Activated CD4-positive, alpha-beta memory T cell treated with anti-CD3 and anti-CD28 coated beads for 36 hours (primary cell): ENCODE measurements around the gene CCHCR1. TPM values are rescaled to one million over a fixed set of nuclear protein-coding genes. Genes with fewer than 3 reads are reported as not detected.

Experiments used
- CTCF ChIA-PET: fragments of 350-600 bp; sonication (Branson Sonifier 250); formaldehyde crosslinking; loops from one replicate; lab custom pipeline; 2021; ENCODE audit warnings: antibody characterized with exemption, inconsistent platforms; lab: Charles Lee
- POLR2A ChIA-PET: fragments of 350-600 bp; sonication (Branson Sonifier 250); formaldehyde crosslinking; loops from one replicate; lab custom pipeline; 2021; ENCODE audit warnings: antibody characterized with exemption; lab: Charles Lee
- DNase-seq: peaks from one replicate; pipeline ENCODE4 v3.0.0-alpha.2; 2020
- H3K27ac Mint-ChIP-seq: one replicate; pipeline ENCODE4 v1.8.0; 2021; ENCODE audit warnings: mixed read lengths
- H3K27me3 Mint-ChIP-seq: one replicate; pipeline ENCODE4 v1.8.0; 2021; ENCODE audit warnings: mixed read lengths
- H3K36me3 Mint-ChIP-seq: one replicate; pipeline ENCODE4 v1.8.0; 2021; ENCODE audit warnings: mixed read lengths
- H3K4me1 Mint-ChIP-seq: one replicate; pipeline ENCODE4 v1.8.0; 2021; ENCODE audit warnings: low read depth, mixed read lengths
- H3K4me3 Mint-ChIP-seq: one replicate; pipeline ENCODE4 v1.8.0; 2021; ENCODE audit warnings: mild to moderate bottlenecking, mixed read lengths
- H3K9me3 Mint-ChIP-seq: one replicate; pipeline ENCODE4 v1.8.0; 2021; ENCODE audit warnings: mixed read lengths
- intact Hi-C: fragments of 100-400 bp; cut with micrococcal nuclease; formaldehyde crosslinking; loops from one replicate; pipeline ENCODE4 v1.15.1; 2023
- total RNA-seq, 2 experiments: library from RNA; stranded (reverse); gene quantifications; one replicate each; pipeline ENCODE4 v1.2.3, GENCODE V29; 2021

CCHCR1 gene
- total RNA-seq, 2 experiments from 2014 or later, result 44.5 to 50.5 TPM

- no peak overlapping the region for H3K4me3 Mint-ChIP-seq
- intact Hi-C loops, result no loop called here
- CTCF ChIA-PET, result interaction anchor here (0.6 to 2.3 kb wide), 6 partner anchors 12 to 1571 kb away, joined by 3 to 10 read pairs (median 5); no protein-coding TSS in a partner anchor
- H3K36me3 Mint-ChIP-seq, result no peaks in the 10 kb centered on the region
- no peak overlapping the region for H3K27ac Mint-ChIP-seq
- peaks cover 2% of the 10 kb centered on the region for H3K27me3 Mint-ChIP-seq
- no peak for DNase-seq
- H3K9me3 Mint-ChIP-seq, result no peaks in the 10 kb centered on the region
- peaks cover 2% of the 10 kb centered on the region for H3K4me1 Mint-ChIP-seq
- POLR2A ChIA-PET, result no interaction called here
These were observed 31.8 kb downstream of the CCHCR1 start for GRCh38 chr6:31125586-31126363.

GRCh38 chr6:31125162-31125561, 32.4 kb downstream of the CCHCR1 start:
- CTCF ChIA-PET, result interaction anchor here (0.9 to 1.0 kb wide), 2 partner anchors 31 to 209 kb away, joined by 4 read pairs; no protein-coding TSS in a partner anchor
- peaks cover 2% of the 10 kb centered on the region for H3K27me3 Mint-ChIP-seq
- H3K4me3 Mint-ChIP-seq, result no peak overlapping the region
- no peaks in the 10 kb centered on the region for H3K36me3 Mint-ChIP-seq
- H3K9me3 Mint-ChIP-seq, result no peaks in the 10 kb centered on the region
- no peak for DNase-seq
- intact Hi-C loops, result no loop called here
- H3K27ac Mint-ChIP-seq, result no peak overlapping the region
- POLR2A ChIA-PET, result no interaction called here
- H3K4me1 Mint-ChIP-seq, result peaks cover 2% of the 10 kb centered on the region

GRCh38 chr6:31122791-31123706, 34.6 kb downstream of the CCHCR1 start:
- no peak overlapping the region for H3K27ac Mint-ChIP-seq
- no peak overlapping the region for H3K4me3 Mint-ChIP-seq
- H3K27me3 Mint-ChIP-seq, result no peaks in the 10 kb centered on the region
- no peak for DNase-seq
- ChIA-PET CTCF (no interaction called here), POLR2A (no interaction called here)
- no peaks in the 10 kb centered on the region for H3K36me3 Mint-ChIP-seq
- H3K9me3 Mint-ChIP-seq, result no peaks in the 10 kb centered on the region
- intact Hi-C loops, result no loop called here
- H3K4me1 Mint-ChIP-seq, result peaks cover 2% of the 10 kb centered on the region

- CTCF ChIA-PET, result interaction anchor here (0.8 kb wide), 1 partner anchor 42 kb away, joined by 3 read pairs; no protein-coding TSS in a partner anchor
- H3K36me3 Mint-ChIP-seq, result no peaks in the 10 kb centered on the region
- no peaks in the 10 kb centered on the region for H3K27me3 Mint-ChIP-seq
- no peaks in the 10 kb centered on the region for H3K9me3 Mint-ChIP-seq
- POLR2A ChIA-PET, result no interaction called here
- intact Hi-C loops, result no loop called here
- no peak for DNase-seq
- no peaks in the 10 kb centered on the region for H3K4me1 Mint-ChIP-seq
- no peak overlapping the region for H3K4me3 Mint-ChIP-seq
- H3K27ac Mint-ChIP-seq, result no peak overlapping the region
These were observed 36.3 kb downstream of the CCHCR1 start for GRCh38 chr6:31121131-31121790.

- no peak within 1 kb of the TSS for H3K4me3 Mint-ChIP-seq
- H3K4me1 Mint-ChIP-seq, result no peaks in the 10 kb centered on the region
- H3K27me3 Mint-ChIP-seq, result no peaks in the 10 kb centered on the region
- H3K27ac Mint-ChIP-seq, result no peak within 1 kb of the TSS
- H3K36me3 Mint-ChIP-seq, result no peaks in the 10 kb centered on the region
- no peaks in the 10 kb centered on the region for H3K9me3 Mint-ChIP-seq
- no peak for DNase-seq
- intact Hi-C loops, result no loop called here
- POLR2A ChIA-PET, result no interaction called here
- CTCF ChIA-PET, result interaction anchor here (0.8 kb wide), 1 partner anchor 41 kb away, joined by 3 read pairs; no protein-coding TSS in a partner anchor
These were observed 37.3 kb downstream of the CCHCR1 start, which contains the start of gene CDSN for GRCh38 chr6:31120151-31120915. Gene CDSN (minus strand): TSS chr6:31120446. CDS start chr6:31120419, 27 bp downstream.

GRCh38 chr6:31118178-31118577, 39.4 kb downstream of the CCHCR1 start:
- Mint-ChIP-seq H3K4me3 (no peak overlapping the region), H3K4me1 (peaks cover 2% of the 10 kb centered on the region), H3K9me3 (no peaks in the 10 kb centered on the region), H3K27me3 (no peaks in the 10 kb centered on the region), H3K27ac (no peak overlapping the region), H3K36me3 (no peaks in the 10 kb centered on the region)
- DNase-seq, result no peak
- ChIA-PET CTCF (interaction anchor here (1.5 kb wide), 1 partner anchor 11 kb away, joined by 5 read pairs; no protein-coding TSS in a partner anchor), POLR2A (no interaction called here)
- intact Hi-C loops, result no loop called here

GRCh38 chr6:31116661-31117385, 40.8 kb downstream of the CCHCR1 start:
- H3K4me1 Mint-ChIP-seq, result peaks cover 2% of the 10 kb centered on the region
- H3K36me3 Mint-ChIP-seq, result no peaks in the 10 kb centered on the region
- CTCF ChIA-PET, result interaction anchor here (1.0 to 1.4 kb wide), 2 partner anchors 12 to 201 kb away, joined by 4 read pairs; no protein-coding TSS in a partner anchor
- no peaks in the 10 kb centered on the region for H3K9me3 Mint-ChIP-seq
- H3K27me3 Mint-ChIP-seq, result no peaks in the 10 kb centered on the region
- intact Hi-C loops, result no loop called here
- H3K27ac Mint-ChIP-seq, result no peak overlapping the region
- POLR2A ChIA-PET, result interaction anchor here (0.9 kb wide), 1 partner anchor 29 kb away, joined by 3 read pairs; no protein-coding TSS in a partner anchor
- no peak for DNase-seq
- no peak overlapping the region for H3K4me3 Mint-ChIP-seq

GRCh38 chr6:31115941-31116560, 41.6 kb downstream of the CCHCR1 start:
- POLR2A ChIA-PET, result interaction anchor here (0.9 kb wide), 1 partner anchor 30 kb away, joined by 3 read pairs; no protein-coding TSS in a partner anchor
- H3K27ac Mint-ChIP-seq, result no peak overlapping the region
- H3K36me3 Mint-ChIP-seq, result no peaks in the 10 kb centered on the region
- CTCF ChIA-PET, result interaction anchor here (0.5 to 1.4 kb wide), 3 partner anchors 13 to 251 kb away, joined by 3 to 4 read pairs (median 4); no protein-coding TSS in a partner anchor
- intact Hi-C loops, result no loop called here
- no peak for DNase-seq
- no peak overlapping the region for H3K4me3 Mint-ChIP-seq
- peaks cover 2% of the 10 kb centered on the region for H3K4me1 Mint-ChIP-seq
- no peaks in the 10 kb centered on the region for H3K9me3 Mint-ChIP-seq
- H3K27me3 Mint-ChIP-seq, result no peaks in the 10 kb centered on the region

- intact Hi-C loops, result no loop called here
- peaks cover 1% of the 10 kb centered on the region for H3K27me3 Mint-ChIP-seq
- H3K4me1 Mint-ChIP-seq, result peaks cover 2% of the 10 kb centered on the region
- CTCF ChIA-PET, result interaction anchor here (0.5 to 1.1 kb wide), 2 partner anchors 12 to 251 kb away, joined by 3 read pairs; no protein-coding TSS in a partner anchor
- DNase-seq, result no peak
- H3K27ac Mint-ChIP-seq, result no peak overlapping the region
- no peaks in the 10 kb centered on the region for H3K9me3 Mint-ChIP-seq
- H3K36me3 Mint-ChIP-seq, result no peaks in the 10 kb centered on the region
- POLR2A ChIA-PET, result no interaction called here
- H3K4me3 Mint-ChIP-seq, result no peak overlapping the region
These were observed 42.4 kb downstream of the CCHCR1 start for GRCh38 chr6:31114970-31115849.
